RPMI8226 (cell line): ENCODE data around the gene TMEM269.
A peak's percentile ranks its signal among the peaks of the same experiment; 100 is the strongest.

Source experiments
- DNase-seq: peaks from one replicate; pipeline ENCODE4 v3.0.0-alpha.2; 2015

TMEM269 gene

GRCh38 chr1:42825036-42825851 lies 40.5 kb downstream of the TMEM269 start:
- DNase-seq, result no peak

GRCh38 chr1:42830631-42831030 lies 45.8 kb downstream of the TMEM269 start:
- no peak for DNase-seq

- DNase-seq, result no peak
Measured at GRCh38 chr1:42831273-42831672, 46.5 kb downstream of the TMEM269 start.

GRCh38 chr1:42832641-42833240 lies 48.0 kb downstream of the TMEM269 start:
- DNase-seq, result no peak

GRCh38 chr1:42833981-42834380 lies 49.2 kb downstream of the TMEM269 start:
- no peak for DNase-seq

GRCh38 chr1:42834803-42835202 lies 50.0 kb downstream of the TMEM269 start:
- DNase-seq, result no peak

GRCh38 chr1:42835422-42835821 lies 50.6 kb downstream of the TMEM269 start:
- DNase-seq, result no peak

- DNase-seq, result no peak
Measured at GRCh38 chr1:42837709-42838108, 52.9 kb downstream of the TMEM269 start.

GRCh38 chr1:42838482-42839190 lies 53.8 kb downstream of the TMEM269 start:
- no peak for DNase-seq

- DNase-seq, result no peak
Measured at GRCh38 chr1:42841010-42841409, 56.2 kb downstream of the TMEM269 start.

GRCh38 chr1:42841440-42842147 lies 56.8 kb downstream of the TMEM269 start:
- no peak for DNase-seq

GRCh38 chr1:42844592-42845140 lies 59.9 kb downstream of the TMEM269 start:
- no peak for DNase-seq

- DNase-seq, result no peak
Measured at GRCh38 chr1:42845193-42845592, 60.4 kb downstream of the TMEM269 start.

GRCh38 chr1:42845866-42846256 lies 61.1 kb downstream of the TMEM269 start:
- no peak for DNase-seq

GRCh38 chr1:42846257-42847110 lies 61.7 kb downstream of the TMEM269 start, which contains the start of gene ZNF691:
Gene ZNF691 (plus strand): TSS chr1:42846613. CDS start chr1:42849659, 3,046 bp downstream.
- DNase-seq, result peak; percentile 97

- no peak for DNase-seq
Measured at GRCh38 chr1:42847111-42847595, 62.4 kb downstream of the TMEM269 start.

- no peak for DNase-seq
Measured at GRCh38 chr1:42847721-42848460, 63.1 kb downstream of the TMEM269 start.

GRCh38 chr1:42848823-42849537 lies 64.2 kb downstream of the TMEM269 start:
- no peak for DNase-seq

GRCh38 chr1:42849944-42850343 lies 65.2 kb downstream of the TMEM269 start:
- no peak for DNase-seq
